CD4-positive, alpha-beta T cell treated with Interleukin-4 for 1 hour (primary cell): ENCODE measurements around the gene EFNA2.
"Not testable (repeated sequence)": the region's sequence is repeated elsewhere in the genome, so short reads cannot be mapped to it uniquely, and the experiment has no call there.

ENCODE experiments used
- DNase-seq, 2 donors: peaks; one replicate each; pipeline ENCODE4 v3.0.0-alpha.2; 2020 to 2022

The EFNA2 gene

DNA sequence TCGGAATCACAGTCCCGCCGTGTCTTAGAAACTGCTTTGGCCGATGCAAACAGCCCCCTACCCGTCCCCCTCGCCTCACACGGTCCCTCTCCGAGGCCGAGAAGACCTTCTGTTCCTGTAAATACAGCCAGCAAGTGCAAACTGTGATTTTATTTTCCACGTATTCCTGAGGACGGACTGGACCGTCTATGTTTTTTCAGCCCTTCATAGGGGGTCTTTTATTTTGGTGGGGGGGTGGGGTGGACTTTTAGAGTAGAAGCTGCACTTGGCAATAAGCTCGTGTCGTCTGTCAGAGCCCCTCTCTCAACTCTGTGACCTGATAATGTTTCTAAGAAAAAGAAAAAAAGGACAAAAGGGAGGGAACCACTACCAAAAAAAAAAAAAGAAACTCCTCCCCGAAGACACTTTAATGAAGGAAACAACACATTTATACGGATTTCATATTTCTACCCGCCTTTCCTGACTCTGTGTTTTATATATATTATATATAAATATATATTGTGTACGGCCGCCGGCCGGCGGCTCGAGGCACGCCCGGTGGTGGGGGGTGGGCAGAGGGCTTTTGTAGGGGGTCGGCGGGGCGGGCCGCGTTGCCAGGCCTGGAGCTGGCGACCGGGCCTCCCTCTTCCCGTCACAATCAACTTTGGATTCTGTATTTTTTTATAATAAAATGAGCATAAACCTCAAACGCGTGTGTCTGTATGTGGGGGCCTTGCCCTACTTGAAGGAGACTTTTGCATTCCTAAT lies 15.2 kb downstream of the EFNA2 start:
- no peak for DNase-seq

DNA sequence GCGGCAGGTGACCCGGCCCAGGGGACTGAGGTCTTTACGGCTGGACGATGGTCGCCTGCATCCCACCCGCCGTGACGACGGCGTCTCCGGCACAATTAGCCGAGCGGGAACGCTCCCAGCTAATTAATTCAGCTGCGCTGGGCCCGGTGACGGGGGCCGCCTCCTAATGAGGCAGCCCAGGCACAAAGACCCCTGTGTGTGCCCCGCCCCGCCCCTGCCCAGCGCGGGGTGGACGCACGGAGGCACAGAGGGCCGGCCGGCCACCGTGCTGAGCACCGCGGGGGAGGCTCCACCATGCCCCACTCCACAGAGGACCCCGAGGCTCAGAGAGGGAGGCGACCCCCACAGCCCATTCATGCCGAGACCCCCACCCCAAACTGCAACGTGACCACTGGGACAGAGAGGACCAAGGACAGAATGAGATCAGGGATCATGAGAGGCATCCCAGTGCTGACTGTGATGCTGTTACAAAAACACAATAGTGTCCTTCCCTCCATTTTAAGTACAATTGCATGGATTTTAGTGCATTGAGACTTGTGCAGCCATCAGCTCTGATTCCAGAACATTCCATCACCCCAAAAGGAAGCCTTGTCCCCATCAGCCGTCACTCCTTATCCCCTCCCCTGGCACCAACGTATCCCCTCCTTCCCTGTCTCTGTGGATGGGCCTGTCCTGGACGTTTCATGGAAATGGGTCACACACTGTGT lies 17.0 kb downstream of the EFNA2 start:
- DNase-seq, result no peak

DNA sequence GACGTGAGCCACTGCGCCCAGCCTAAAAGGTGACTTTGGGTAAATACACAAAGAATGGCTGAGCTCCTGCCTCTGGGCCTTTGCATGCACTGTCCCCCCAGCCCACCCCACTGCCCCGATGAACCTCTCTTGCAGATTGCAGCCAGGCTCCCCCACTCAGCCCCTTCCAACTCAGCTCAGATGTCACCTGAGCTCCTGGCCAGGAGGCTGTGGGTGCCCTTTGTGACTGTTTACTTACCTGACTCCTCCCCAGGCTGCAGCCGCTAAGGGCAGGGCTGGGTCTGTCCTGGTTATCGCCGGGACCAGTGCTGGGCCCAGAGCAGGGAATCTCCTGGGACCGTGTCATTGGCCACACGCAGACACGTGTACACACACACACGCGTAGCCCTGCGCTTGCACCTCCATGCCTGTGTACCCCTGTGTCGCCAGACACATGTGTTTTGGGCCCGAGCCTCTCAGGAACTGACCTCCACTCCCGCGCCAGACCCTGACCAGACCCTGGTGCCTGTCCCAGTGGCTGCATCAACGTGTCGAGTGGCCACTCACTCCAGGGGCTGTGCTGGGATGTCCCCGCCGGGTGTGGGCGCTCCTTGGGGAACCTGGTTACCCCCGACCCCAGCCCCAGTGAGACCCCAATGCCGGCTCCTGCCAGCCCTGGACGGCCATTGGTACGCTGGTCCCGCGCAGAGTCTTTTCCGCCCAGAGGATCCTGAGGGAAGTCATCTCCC lies 18.7 kb downstream of the EFNA2 start:
- DNase-seq, result no peak

DNA sequence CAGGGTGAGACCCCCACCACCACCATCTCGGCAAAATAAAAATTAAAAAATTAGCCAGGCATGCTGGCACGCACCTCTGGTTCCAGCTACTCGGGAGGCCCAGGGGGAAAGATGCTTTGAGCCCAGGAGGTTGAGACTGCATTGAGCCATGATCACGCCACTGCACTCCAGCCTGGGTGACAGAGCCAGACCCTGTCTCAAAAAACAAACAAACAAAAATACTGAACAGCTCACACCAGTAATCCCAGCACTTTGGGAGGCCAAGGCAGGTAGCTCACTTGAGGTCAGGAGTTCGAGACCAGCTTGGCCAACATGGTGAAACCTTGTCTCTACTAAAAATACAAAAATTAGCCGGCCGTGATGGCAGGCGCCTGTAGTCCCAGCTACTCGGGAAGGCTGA lies 19.7 kb downstream of the EFNA2 start:
- not testable (repeated sequence) for DNase-seq

DNA sequence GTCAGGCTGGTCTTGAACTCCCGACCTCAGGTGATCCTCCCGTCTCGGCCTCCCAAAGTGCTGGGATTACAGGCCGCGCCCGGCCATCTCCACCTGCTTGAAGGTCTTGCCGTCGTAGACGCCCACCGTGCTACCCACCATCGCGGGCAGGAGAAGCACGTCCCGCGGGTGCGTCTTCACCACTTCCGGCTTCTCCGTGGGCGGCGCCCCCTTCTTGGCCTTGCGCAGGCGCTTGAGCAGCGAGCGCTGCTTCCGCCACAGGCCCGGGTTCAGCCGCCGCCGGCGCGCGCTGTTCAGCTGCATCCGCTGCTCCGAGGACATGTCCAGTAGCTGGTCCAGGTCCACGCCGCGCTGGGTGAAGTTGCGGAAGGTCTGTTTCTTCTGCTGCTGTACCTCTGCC lies 21.6 kb downstream of the EFNA2 start:
- no peak for DNase-seq

DNA sequence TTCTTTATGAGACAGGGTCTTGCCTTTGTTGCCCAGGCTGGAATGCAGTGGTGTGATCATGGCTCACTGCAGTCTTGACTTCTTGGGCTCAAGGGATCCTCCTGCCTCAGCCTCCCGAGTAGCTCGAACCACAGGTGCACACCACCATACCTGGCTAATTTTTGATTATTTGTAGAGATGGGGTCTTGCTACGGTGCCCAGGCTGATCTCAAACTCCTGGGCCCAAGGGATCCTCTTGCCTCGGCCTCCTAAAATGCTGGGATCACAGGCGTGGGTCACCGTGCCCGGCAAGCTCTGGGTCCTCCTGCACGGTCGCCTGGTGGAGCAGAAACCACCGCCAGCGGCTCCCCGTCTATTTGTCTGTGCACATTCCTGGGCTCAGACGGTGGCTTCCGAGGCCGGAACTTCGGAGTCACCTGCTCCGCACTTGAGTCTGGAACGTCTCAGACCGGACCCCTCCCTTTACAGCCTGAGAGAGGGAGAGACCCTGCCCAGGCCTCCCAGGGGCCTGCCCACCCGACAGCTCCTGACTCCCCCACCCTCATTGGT lies 22.2 kb downstream of the EFNA2 start:
- DNase-seq, result no peak

DNA sequence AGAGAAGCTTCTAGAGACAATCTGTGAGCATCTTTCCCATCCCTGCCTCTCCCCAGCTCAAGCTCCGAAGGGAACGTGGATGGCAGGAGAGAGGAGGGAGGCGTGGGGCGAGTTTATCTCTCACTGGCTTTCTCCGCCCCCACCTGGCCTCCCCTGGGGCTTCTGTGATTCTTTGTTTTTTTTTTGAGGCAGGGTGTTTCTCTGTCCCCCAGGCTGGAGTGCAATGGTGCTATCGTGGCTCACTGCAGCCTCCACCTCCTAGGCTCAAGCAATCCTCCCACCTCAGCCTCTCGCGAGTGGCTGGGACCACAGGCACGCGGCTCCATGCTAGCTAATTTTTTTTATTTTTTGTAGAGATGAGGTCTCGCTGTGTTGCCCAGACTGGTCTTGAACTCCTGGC lies 23.0 kb downstream of the EFNA2 start:
- no peak for DNase-seq

DNA sequence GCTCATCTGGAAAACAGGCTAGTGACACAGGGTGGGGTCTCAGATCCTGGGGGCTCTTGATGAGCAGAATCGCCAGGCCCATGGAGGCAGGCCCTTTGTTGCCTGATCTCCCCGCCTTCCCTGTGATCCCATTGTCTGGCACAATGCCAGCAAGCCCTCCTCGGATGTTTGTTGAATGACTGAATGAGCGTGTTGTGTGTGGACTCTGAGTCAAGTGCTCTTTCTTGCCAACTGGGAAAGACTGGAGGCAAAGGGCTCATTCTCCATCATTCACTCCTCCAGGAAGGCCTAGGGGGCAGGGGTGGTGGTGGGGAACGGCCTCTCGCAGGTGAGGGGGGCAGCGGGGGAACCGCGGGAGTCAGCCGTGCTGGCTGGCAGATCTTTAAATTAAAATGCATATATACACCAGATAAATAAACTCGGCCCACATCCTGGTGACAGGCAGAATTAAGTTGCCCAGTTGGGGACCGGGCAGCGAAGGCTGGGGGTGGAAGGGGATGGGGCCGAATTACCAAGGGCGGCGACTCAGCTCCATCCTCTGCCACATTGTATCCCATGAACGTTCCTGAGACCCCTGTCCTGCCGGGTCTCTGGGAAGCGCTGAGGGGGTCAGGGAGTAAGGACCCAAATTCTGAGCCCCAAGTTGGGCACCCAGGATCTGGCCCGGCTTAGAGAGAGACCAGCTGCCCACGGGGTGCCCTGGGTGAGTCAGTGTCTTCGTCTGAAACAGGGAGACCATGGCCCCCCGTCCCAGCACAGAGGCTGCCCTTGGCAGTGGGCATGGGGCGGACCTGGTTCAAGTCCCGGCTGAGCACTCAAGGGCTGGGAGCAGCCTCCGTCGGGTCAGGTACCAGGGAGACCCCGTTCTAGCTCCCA lies 24.5 kb downstream of the EFNA2 start:
- DNase-seq, result no peak

DNA sequence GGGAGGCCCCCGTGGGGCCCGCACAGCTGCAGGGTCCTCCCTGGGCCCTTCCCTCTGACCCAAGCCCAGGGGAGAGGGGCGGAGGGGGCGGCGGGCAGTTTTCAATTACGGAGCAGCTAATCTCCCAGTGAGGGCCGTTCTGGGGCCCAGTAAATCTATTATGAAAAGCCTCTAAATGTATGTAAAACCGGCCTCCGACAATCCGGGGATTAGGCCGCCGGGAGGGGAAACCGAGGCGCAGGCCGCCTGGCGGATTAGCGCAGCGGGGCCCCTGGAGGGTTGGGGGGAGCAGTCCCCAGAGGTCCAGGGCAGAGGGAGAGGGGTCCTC lies 25.1 kb downstream of the EFNA2 start:
- no peak for DNase-seq

DNA sequence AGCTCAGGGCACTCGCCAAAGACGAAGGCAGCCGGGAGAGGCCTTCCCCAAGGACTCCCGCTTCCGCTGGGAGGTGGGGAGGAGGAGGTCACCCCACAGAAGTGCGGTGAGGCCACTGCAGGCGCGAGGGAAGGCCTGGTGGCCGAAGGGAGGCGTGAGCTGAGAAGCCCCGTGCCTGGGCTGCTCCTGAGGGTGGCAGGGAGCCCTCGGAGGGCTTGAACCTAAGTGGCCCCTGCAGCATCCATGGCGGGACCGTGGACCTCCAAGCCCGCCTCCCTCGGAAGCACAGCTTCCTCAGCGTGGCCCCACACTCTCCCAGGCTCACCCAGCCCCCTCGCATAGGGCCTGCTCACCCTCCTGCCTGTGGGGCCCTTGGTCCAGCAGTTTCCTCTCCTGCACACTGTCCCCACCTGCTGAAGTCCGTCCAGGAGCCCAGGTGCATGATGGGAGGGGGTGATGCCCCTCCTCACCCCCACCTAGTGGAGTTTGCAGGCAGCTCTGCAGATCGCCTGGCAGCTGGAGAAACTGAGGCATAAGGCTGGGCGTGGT lies 25.9 kb downstream of the EFNA2 start:
- DNase-seq, result no peak

DNA sequence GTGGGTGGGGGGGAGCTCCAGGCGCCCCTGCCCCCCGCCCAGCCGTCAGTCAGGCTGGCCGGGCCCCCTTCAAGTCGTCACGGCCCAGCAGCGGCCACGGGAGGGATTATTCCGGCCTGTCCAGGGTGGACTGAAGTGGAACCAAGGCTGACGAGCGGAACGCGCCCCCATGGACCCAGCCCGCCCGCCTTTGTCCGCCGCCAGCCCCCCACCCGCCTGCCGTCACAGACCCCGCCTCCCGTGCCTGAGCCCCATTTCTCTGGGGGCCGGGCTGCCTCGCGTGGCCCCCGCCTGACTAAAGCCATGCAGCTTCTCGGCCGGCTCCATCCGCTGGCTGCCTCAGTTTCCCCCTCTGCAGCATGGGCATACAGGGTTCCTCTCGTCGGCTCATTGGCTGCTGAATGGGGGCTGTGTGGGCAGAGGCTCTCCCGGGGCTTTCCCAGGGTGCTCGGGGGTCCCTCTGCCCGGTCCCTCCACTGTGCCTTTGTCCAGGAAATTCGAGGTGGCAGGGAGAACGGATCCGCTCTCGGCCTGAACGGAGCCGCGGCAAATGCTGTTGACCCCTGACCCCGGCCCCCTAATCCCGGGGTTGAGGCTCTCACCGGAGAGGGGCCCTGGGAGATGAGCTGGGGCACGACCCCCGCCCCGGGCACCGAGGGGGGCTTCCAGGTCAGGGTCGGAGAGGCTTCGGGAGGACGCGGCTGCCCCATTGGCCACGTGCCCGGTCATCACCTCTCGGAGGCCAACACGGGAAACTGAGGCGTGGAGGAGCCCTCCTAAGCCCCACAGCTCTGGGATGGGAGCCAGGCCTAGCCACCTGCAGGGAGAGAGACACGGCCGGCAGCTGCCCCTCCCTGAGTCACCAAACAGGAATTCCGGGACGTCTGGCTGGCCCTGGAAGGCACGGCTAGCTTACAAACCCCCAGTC lies 27.4 kb downstream of the EFNA2 start:
- no peak for DNase-seq

DNA sequence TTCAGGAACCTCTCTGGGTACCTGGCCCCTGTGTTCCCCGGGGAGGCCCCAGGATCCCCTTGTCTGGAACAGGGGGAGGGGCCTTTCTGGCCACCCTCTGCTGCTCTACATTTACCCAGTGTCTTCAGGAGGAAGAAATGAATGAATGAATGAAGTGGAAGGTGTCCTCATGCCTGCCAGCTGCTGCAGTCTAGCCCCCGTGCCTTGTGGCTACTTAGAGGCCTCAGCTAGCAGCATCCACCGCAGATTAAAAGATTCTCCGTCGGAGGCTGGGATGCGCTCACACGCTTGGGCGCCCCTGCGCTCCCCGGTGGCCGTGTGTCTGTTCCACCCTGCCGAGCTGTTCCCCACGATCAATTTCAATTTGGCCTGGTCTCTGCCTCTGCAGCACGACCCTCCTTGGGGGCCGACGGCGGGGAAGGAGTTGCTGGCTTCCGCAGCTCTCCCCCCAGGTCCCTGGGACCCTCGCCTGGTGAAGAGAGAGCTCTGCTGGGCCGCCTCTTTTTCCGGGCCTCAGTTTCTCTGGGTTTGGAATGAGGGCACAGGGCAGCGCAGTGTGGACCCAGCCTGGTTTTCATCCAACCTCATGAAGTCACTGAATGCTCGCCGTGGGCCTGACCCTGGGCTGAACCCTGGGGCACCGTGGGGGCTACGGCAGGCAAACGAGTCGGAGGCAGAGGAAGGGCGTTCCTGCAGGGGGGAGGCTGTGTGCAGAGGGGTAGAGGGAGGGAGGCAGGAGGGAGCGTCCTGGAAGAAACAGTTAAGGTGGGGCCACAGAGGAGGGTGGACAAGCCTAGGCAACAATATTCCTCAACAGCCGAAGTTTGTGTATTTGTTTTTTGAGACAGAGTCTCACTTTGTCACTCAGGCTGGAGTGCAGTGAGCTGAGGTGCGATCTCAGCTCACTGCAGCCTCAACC lies 28.3 kb downstream of the EFNA2 start:
- DNase-seq, result no peak

DNA sequence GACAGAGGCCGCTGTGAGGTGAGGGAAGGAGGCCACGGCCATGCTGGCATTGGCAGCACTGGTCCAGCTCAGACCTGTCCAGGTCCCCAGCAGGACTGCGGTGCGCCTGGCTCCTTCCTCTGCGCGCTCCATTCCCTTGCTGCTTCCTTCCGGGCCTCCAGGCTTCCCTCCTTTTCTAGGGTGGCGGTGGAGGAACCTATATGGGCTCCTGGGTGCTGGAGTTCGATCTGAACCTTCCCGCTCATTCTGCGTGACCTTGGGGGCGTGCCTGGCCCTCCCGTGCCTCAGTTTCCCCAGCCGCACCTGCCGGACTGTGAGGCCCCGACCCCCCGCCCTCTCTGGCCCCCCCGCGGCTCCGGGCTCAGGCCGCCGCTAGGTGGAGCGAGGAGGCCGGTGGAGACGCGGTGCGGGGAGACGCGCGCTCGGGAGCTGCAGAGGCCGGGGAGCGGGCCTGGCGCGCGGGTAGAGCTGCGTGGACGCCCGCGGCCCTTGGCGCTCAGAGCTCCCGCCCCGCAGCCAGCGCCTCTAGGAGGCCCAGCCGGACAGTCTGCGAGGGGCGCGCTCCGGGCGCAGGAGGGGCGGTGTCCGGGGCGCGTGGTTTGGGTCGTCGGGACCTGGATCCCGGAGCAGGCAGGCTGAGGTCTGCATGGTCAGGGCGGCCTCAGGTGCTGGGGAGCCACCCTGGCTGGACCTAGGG lies 29.9 kb downstream of the EFNA2 start:
- peak in 1 of 2 donors; percentile 13 for DNase-seq

DNA sequence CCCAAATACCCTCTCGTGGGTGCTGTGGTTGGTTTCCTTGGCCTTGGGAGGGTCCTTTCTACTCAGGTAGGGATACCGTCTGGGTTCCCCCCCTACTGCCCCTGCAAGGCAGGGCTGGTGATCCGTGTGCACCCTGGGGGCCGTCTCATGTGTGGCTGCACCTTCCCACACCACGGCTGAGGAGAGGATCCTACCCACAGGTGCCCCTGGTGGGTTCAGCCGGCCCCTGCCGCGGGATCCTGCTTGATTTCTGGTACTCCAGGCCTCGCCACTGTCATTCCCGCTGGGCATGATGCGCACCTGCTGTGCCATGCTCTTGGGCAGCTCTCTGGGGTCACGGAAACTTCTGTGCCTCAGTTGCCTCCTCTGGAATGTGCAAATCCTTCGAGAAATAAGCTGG lies 30.8 kb downstream of the EFNA2 start:
- no peak for DNase-seq

DNA sequence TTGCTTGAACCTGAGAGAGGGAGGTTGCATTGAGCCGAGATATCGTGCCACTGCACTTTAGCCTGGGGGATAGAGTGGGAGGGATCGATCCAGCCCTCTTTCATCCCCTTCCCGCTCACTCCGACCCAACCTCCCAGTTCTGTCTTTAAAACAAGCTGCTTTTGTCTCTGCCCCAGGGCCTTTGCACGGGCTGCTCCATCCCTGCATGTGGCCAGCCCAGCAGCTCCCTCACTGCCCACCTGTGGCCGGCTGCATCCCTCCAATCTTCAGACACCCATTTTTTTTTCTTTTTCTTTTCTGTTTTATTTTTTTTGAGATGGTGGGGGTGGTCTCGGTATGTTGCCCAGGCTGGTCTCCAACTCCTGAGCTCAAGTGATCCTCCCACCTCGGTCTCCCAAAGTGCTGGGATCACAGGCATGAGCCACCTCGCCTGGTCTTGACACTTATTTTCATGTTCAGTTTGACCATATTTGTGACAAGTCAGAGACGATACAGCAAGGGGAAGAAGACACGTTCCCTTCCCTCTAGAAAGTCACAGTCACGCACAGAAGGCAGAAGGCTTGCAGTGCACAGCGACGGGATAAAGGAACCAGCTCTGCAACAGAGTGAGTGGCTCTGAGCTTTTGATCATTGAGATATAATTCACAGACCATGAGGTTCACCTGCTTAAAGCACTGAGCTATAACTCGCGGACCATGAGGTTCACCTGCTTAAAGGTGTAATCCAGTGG lies 31.8 kb downstream of the EFNA2 start:
- no peak for DNase-seq

DNA sequence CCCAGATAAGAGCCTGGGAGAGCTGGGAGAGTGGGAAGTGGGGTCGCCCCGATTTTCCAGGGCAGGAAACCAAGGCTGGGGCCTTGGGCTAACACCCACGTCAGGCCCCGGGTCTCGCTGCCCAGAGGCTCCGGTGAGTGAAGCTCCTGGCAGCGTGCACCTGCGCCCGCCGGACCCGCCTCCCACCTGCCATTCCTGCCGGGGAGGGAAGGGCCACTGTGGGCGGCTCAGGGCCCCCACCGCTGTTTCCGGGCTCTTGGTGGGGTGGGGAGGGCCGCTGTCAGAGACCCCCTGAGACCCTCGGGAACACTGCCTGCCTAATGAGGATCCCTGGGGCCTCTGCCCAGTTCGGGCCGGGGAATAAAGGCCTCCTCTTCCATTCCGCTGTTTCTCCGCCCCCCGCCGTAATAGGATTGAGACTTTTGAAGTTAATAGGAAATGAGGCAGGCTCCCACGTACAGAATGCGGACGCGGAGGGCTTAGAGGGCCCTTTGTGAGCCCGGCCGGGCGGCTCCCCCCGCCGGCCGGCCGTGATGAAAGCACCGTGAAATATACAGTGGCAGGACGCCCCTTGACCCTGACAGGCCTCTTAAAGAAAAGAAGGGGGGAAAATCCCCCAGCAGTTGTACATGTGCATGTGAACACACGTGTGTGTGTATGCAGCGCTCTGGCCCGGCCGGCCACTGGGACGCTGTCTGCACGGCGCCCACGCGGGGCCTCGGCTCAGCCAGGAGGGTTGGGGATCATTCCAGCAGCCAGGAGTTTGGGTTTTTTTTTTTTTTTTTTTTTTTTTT lies 33.2 kb downstream of the EFNA2 start:
- no peak for DNase-seq

DNA sequence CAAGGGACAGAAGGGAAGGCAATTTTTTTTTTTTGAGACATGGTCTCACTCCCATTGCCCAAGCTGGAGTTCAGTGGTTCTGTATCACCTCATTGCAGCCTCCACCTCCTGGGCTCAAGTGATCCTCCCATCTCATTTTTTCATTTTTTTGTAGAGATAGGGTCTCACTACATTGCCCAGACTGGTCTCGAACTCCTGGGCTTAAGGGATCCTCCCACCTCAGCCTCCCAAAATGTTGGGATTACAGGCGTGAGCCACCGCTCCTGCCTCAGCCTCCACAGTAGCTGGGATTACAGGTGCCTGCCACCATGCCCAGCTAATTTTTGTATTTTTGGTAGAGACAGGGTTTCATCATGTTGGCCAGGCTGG lies 34.6 kb downstream of the EFNA2 start:
- DNase-seq, result not testable (repeated sequence)

DNA sequence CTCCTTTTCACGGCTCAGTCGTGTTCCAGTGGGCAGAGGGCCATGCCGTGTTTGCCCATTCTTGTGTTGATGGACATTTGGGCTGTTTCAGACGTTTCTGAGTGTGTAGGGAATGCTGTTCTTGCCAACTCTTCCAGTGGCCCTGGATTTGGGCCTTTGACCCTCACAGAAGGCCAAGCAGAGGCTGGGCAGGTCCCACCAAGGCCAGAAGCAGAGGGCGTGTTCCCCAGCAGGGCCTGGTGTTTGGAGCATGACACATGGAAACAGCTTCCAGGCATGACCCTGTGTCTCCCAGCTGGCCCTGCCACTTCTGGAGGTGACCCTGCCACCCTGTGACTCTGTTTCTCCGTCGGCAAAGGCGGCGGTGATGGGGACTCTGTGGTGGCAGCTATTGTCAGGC lies 35.9 kb downstream of the EFNA2 start:
- no peak for DNase-seq
